BJ (cell line): ENCODE results near the gene ATP9A. TPM values are rescaled to one million over a fixed set of nuclear protein-coding genes. Genes with fewer than 3 reads are reported as not detected.
"Not testable (repeated sequence)": the region's sequence is repeated elsewhere in the genome, so short reads cannot be mapped to it uniquely, and the experiment has no call there.

Experiments used
- CTCF ChIA-PET: fragments of 350-600 bp; formaldehyde crosslinking; extraction: SDS; loops from one replicate; lab custom pipeline; 2021; ENCODE audit warnings: antibody characterized with exemption, inconsistent platforms; lab: Yijun Ruan, JAX
- POLR2A ChIA-PET: fragments of 300-600 bp; sonication (Branson Sonifier 250); formaldehyde crosslinking; extraction: SDS; loops from one replicate; lab custom pipeline; 2021; ENCODE audit warnings: antibody characterized with exemption; lab: Charles Lee
- DNase-seq: peaks from one replicate; pipeline ENCODE4 v3.0.0-alpha.2; 2011; ENCODE audit warnings: low read depth
- H3K27me3 ChIP-seq: 2 replicates; pipeline ENCODE4 v1.6.0; 2011; ENCODE audit warnings: low read length; ENCODE audit not compliant: control insufficient read depth, insufficient read depth
- H3K36me3 ChIP-seq: 2 replicates; pipeline ENCODE4 v1.5.1; 2011; ENCODE audit warnings: low read length; ENCODE audit not compliant: control insufficient read depth, insufficient read depth
- H3K4me3 ChIP-seq: 2 replicates; pipeline ENCODE4 v1.5.1; 2011; ENCODE audit warnings: low read depth, mild to moderate bottlenecking, control low read depth, low read length
- CTCF ChIP-seq: IDR thresholded peaks from 2 replicates; pipeline ENCODE4 v1.5.1; 2011; ENCODE audit warnings: low read depth, mild to moderate bottlenecking, control low read depth, inconsistent platforms, low read length, moderate library complexity; ENCODE audit not compliant: insufficient read depth
- polyA plus RNA-seq: library from polyadenylated mRNA; depleted of rRNA; stranded (reverse); fragments of >200 nt; gene quantifications from 2 replicates; pipeline ENCODE4 v1.2.3, GENCODE V29; 2011

ATP9A gene
- polyA plus RNA-seq, 1 experiment: 26.0 TPM

GRCh38 chr20:51687630-51688029 is 80.6 kb downstream of the ATP9A start:
- no peak for DNase-seq
- H3K36me3 ChIP-seq: peaks cover 1% of the 10 kb centered on the region; the same call in 1 of the 2 replicates
- H3K4me3 ChIP-seq: no peak overlapping the region
- ChIA-PET POLR2A (no interaction called here), CTCF (interaction anchor here (0.6 to 1.8 kb wide), 2 partner anchors 13 to 17 kb away, joined by 3 to 6 read pairs; no protein-coding TSS in a partner anchor)
- TF ChIP-seq CTCF: no peak
- H3K27me3 ChIP-seq: no peaks in the 10 kb centered on the region

- H3K27me3 ChIP-seq: no peaks in the 10 kb centered on the region
- DNase-seq: no peak
- POLR2A ChIA-PET: no interaction called here
- H3K36me3 ChIP-seq: peaks cover 1% of the 10 kb centered on the region; the same call in 1 of the 2 replicates
- CTCF ChIA-PET: no interaction called here
- no peak for TF ChIP-seq CTCF
- H3K4me3 ChIP-seq: no peak overlapping the region
Observed at GRCh38 chr20:51687108-51687507, 81.1 kb downstream of the ATP9A start.

- H3K36me3 ChIP-seq, DNase-seq, H3K27me3 ChIP-seq, H3K4me3 ChIP-seq, POLR2A ChIA-PET: not testable (repeated sequence)
- CTCF ChIA-PET: interaction anchor here (1.6 kb wide), 1 partner anchor 16 kb away, joined by 3 read pairs; no protein-coding TSS in a partner anchor
Observed at GRCh38 chr20:51685494-51685893, 82.7 kb downstream of the ATP9A start.

GRCh38 chr20:51680067-51680749 is 88.0 kb downstream of the ATP9A start:
- no peak for TF ChIP-seq CTCF
- Histone ChIP-seq H3K36me3 (peaks cover 2% of the 10 kb centered on the region; the same call in 1 of the 2 replicates), H3K4me3 (no peak overlapping the region), H3K27me3 (no peaks in the 10 kb centered on the region; the same call in 1 of the 2 replicates)
- POLR2A ChIA-PET: interaction anchor here (0.6 kb wide), 1 partner anchor 21 kb away, joined by 3 read pairs; no protein-coding TSS in a partner anchor
- DNase-seq: no peak
- CTCF ChIA-PET: no interaction called here

- CTCF ChIA-PET: interaction anchor here (1.0 to 1.1 kb wide), 2 partner anchors 9 to 18 kb away, joined by 3 to 4 read pairs; no protein-coding TSS in a partner anchor
Observed at GRCh38 chr20:51679254-51679921, 88.8 kb downstream of the ATP9A start.

More at GRCh38 chr20:51679254-51679921, 88.8 kb downstream of the ATP9A start:
- no peak for DNase-seq
- POLR2A ChIA-PET: no interaction called here
- Histone ChIP-seq H3K27me3 (no peaks in the 10 kb centered on the region; the same call in 1 of the 2 replicates), H3K4me3 (no peak overlapping the region), H3K36me3 (peaks cover 2% of the 10 kb centered on the region; the same call in 1 of the 2 replicates)
- no peak for TF ChIP-seq CTCF
